ENCODE results near the gene DNM1.
A peak's percentile ranks its signal among the peaks of the same experiment; 100 is the strongest.

Gene DNM1

GRCh38 chr9:128201441-128202369 is 1.5 kb upstream of the DNM1 start:
- no peak overlapping the region for H3K4me3 ChIP-seq (ENCODE audit: low read length)
- DNase-seq (ENCODE audit: low read depth, low spot score): no peak

DNA sequence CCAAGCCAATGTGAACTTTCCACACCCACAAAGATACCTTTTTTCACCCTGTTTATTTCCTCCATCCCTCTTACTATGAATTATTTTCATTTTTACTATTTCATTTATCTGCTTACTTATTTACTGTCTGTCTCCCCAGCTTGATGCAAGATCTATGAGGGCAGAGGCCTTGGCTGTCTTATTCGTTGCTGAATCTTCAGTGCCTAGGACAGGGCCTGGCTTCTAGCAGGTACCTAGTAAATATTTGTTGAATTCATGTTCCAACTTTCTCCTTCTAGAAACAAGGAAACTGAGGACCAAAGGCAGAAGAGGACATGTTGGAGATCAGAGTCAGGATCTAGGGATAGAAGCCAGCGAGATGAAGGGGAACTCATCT is 543 bp upstream of the DNM1 start:
- peak overlapping the region; percentile 48 for H3K4me3 ChIP-seq (ENCODE audit: low read length)
- DNase-seq (ENCODE audit: low read depth, low spot score): no peak

DNA sequence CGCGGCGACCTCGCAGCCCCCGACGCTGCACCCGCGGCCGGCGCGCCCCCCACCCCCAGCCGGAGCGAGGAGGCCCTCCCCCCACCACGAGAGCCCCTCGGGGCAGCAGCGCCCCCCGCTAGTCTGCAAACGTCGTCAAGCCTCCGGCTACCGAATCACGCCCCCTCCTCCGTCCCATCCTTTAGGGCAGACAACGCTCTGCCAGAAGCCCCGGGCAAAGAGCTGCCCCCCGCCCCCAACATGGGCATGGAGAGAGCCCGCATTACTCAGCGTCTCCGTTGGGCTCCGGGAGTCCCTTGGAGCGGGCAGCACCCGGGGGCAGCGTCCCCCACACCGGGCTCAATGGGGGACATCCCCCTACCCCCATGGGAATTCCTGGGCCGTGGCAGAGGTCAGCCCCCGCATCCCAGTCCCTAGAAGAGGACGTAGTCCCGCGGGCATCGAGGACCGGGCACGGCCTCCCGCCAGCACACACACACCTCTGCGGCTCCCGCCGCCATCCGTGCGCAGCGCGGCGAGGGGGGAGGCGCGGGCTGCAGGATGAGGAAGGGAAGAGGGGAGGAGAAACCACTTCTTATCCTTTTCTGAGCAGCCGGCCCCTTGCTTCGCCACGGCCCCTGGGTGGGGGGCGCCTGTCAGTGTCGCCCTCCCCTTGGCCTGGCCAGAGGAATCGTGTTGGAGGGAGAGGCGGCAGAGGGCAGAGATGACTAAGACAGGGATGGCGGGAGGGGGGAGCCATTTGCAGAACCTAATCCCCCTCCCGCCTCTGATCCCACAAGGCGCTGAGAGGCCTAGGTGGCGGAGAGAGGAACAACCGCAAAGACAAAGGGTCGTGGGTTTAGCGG is 750 bp downstream of the DNM1 start:
- H3K4me3 ChIP-seq (ENCODE audit: low read length): peak overlapping the region; percentile 65
- DNase-seq (ENCODE audit: low read depth, low spot score): no peak

- no peak for DNase-seq (ENCODE audit: low read depth, low spot score)
- H3K4me3 ChIP-seq (ENCODE audit: low read length): no peak overlapping the region
These were observed 1.7 kb downstream of the DNM1 start for GRCh38 chr9:128204858-128205257.

GRCh38 chr9:128205296-128205944 is 2.2 kb downstream of the DNM1 start:
- H3K4me3 ChIP-seq (ENCODE audit: low read length): no peak overlapping the region
- DNase-seq (ENCODE audit: low read depth, low spot score): no peak

- no peak for DNase-seq (ENCODE audit: low read depth, low spot score)
- no peak overlapping the region for H3K4me3 ChIP-seq (ENCODE audit: low read length)
These were observed 3.3 kb downstream of the DNM1 start for GRCh38 chr9:128206484-128206883.

GRCh38 chr9:128206916-128207910 is 4.0 kb downstream of the DNM1 start:
- DNase-seq (ENCODE audit: low read depth, low spot score): no peak
- no peak overlapping the region for H3K4me3 ChIP-seq (ENCODE audit: low read length)

DNA sequence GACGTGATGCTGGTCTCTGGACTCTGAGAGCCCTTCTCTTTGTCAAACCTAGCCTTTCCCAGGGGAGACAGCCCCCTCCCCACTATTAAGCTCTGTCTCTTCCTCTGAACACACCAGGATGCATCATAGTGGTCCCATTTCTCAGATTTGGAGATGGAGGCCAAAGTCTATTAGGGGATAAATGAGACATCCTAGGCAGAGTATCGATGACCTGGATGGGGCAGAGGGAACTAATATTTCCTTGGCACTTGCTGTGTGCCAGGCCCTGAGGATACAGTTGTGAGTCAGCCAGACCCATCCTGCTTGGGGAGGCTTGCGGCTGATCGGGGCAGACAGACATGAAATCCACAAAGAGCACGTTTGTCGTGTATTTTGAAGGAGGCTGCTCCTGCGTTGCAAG is 5.2 kb downstream of the DNM1 start:
- no peak for DNase-seq (ENCODE audit: low read depth, low spot score)
- no peak overlapping the region for H3K4me3 ChIP-seq (ENCODE audit: low read length)

DNA sequence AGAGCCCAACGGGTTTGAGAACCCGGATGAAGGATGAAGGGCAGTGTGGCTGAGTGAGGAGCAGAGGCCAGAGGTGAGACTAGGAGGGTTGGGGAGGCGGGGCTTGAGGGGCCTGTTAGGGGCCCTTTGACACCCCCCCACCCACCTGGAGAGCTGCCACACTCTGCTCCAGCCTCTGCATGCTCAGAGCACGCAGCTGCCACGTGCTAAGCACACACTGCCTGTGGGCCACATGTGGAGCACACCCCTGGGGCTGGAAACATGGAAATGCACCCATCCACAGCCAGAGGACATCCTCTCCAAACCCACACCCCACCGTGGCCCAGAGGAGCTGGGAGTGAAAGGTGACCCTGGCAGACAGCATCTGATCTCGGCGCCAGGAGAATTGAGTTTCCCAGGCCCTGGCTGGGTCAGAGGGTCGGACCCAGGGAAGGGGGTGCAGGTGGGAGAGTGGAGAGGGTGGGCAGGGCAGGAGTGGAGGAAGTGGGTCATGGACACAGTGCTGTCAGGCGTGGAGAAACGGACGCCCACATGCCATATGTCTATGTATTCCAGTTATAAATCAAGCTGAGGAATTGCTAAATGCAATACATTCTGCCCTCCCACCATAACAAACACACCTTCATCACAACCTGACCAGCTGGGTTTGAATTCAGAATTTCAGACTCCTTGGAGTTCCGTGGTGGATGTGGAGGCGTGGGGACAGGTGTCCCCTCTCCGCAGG is 5.9 kb downstream of the DNM1 start:
- H3K4me3 ChIP-seq (ENCODE audit: low read length): no peak overlapping the region
- DNase-seq (ENCODE audit: low read depth, low spot score): no peak

DNA sequence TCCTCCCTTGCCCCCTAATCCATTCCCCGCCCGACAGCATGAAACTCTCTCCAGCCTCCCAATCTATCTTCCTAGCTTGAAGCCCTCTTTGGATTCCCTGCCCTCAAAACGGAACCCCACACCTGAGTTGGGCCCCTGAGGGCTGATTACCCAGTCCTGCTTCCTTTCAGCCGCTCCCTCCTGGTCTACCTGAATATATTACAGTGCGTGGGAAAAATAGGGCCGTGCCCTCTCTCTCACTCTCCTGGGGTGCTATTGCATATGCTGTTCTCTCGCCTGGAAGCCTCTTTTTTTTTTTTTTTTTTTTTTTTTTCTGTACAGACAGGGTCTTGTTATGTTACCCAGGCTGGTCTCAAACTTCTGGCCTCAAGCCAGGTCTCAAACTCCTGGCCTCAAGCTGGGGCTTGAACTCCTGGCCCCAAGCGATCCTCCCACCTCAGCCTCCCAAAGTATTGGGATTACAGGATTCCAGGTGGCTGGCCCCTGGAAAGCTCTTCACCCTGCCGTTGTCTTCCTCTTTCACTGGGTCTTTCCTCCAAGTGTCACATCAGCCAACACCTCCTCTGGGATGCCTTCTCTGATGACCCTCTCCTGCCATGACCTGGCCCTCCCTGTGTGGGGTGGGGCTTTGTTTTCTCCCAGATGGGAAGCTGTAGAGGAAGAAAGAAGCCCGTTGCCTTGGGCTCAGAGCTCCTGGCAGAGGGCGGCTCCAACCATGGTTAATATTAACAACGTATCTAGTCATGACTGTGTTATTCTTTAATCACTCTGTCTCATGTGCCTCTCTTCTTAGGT is 8.2 kb downstream of the DNM1 start:
- no peak for DNase-seq (ENCODE audit: low read depth, low spot score)
- no peak overlapping the region for H3K4me3 ChIP-seq (ENCODE audit: low read length)

GRCh38 chr9:128211981-128212281 is 8.8 kb downstream of the DNM1 start:
- no peak overlapping the region for H3K4me3 ChIP-seq (ENCODE audit: low read length)
- no peak for DNase-seq (ENCODE audit: low read depth, low spot score)

- no peak for DNase-seq (ENCODE audit: low read depth, low spot score)
- no peak overlapping the region for H3K4me3 ChIP-seq (ENCODE audit: low read length)
These were observed 10.7 kb downstream of the DNM1 start for GRCh38 chr9:128213746-128214497.

GRCh38 chr9:128214571-128215490 is 11.7 kb downstream of the DNM1 start:
- no peak overlapping the region for H3K4me3 ChIP-seq (ENCODE audit: low read length)
- DNase-seq (ENCODE audit: low read depth, low spot score): no peak

GRCh38 chr9:128215491-128216409 is 12.6 kb downstream of the DNM1 start:
- DNase-seq (ENCODE audit: low read depth, low spot score): no peak
- H3K4me3 ChIP-seq (ENCODE audit: low read length): no peak overlapping the region

Data from Jurkat, Clone E6-1 (cell line).